H1 (cell line): ENCODE measurements around the gene DNAH10. TPM values are rescaled to one million over a fixed set of nuclear protein-coding genes. Genes with fewer than 3 reads are reported as not detected.

Source experiments
- CTCF ChIA-PET: fragments of 300-600 bp; sonication (Branson Sonifier 250); formaldehyde crosslinking; loops from one replicate; lab custom pipeline; 2021; ENCODE audit not compliant: partially characterized antibody; lab: Charles Lee
- POLR2A ChIA-PET: fragments of 300-600 bp; sonication (Branson Sonifier 250); formaldehyde crosslinking; loops from one replicate; lab custom pipeline; 2021; ENCODE audit warnings: inconsistent platforms; ENCODE audit not compliant: partially characterized antibody; lab: Charles Lee
- DNase-seq, 2 experiments: peaks; one replicate each; pipeline versions ENCODE4 v3.0.0 to v3.0.0-alpha.2; 2010 to 2022; ENCODE audit warnings: low spot score in 2 of 2, low read depth in 1 of 2, mixed read lengths in 1 of 2
- FAIRE-seq: peaks from 2 replicates; lab custom pipeline; 2011; peaks lifted over from hg19 to GRCh38; lab: Jason Lieb, UNC
- H2AFZ ChIP-seq: 2 replicates; pipeline ENCODE4 v1.8.1; 2012; ENCODE audit warnings: low read length, inconsistent platforms
- H2AK5ac ChIP-seq: 2 replicates; pipeline ENCODE4 v1.6.1; 2013; ENCODE audit warnings: low read depth, low read length
- H2BK120ac ChIP-seq: replicated peaks from 2 replicates; pipeline ENCODE3; 2013; ENCODE audit warnings: low read depth, low read length, inconsistent platforms
- H2BK12ac ChIP-seq: 2 replicates; pipeline ENCODE4 v1.6.1; 2013; ENCODE audit warnings: low read depth, low read length
- H2BK15ac ChIP-seq: 2 replicates; pipeline ENCODE4 v1.6.1; 2013; ENCODE audit warnings: low read length
- H2BK20ac ChIP-seq: 2 replicates; pipeline ENCODE4 v1.6.1; 2013; ENCODE audit warnings: low read length
- H2BK5ac ChIP-seq: 2 replicates; pipeline ENCODE4 v1.6.1; 2013; ENCODE audit warnings: low read depth, low read length
- H3K14ac ChIP-seq: 2 replicates; pipeline ENCODE4 v1.6.1; 2013; ENCODE audit warnings: inconsistent platforms; ENCODE audit not compliant: insufficient read length
- H3K18ac ChIP-seq: 2 replicates; pipeline ENCODE4 v1.6.1; 2013; ENCODE audit warnings: low read length; ENCODE audit errors: extremely low read depth
- H3K23ac ChIP-seq: 2 replicates; pipeline ENCODE4 v1.6.1; 2013; ENCODE audit warnings: inconsistent platforms; ENCODE audit not compliant: insufficient read length
- H3K23me2 ChIP-seq: 2 replicates; pipeline ENCODE4 v1.6.1; 2013; ENCODE audit warnings: low read depth, low read length
- H3K27ac ChIP-seq: 2 replicates; pipeline ENCODE4 v1.6.1; 2011; ENCODE audit warnings: low read depth, low read length, inconsistent platforms
- H3K27me3 ChIP-seq, 4 experiments: replicated peaks in 1 of 4; 1 replicate in 1 of 4; 2 replicates in 3 of 4; pipeline versions ENCODE4 v1.6.1 to v1.8.1; 2011 to 2013; ENCODE audit warnings: low read length in 3 of 4, mild to moderate bottlenecking in 3 of 4, inconsistent platforms in 2 of 4, mixed read lengths in 2 of 4, moderate library complexity in 1 of 4; ENCODE audit not compliant: control insufficient read depth in 3 of 4, insufficient read depth in 3 of 4; ENCODE audit errors: extremely low read depth in 1 of 4
- H3K36me3 ChIP-seq, 4 experiments: 2 replicates each; pipeline versions ENCODE4 v1.6.1 to v1.8.1; 2011 to 2013; ENCODE audit warnings: mild to moderate bottlenecking in 4 of 4, low read length in 3 of 4, moderate library complexity in 2 of 4, control low read depth in 1 of 4, inconsistent platforms in 1 of 4; ENCODE audit not compliant: insufficient read depth in 4 of 4, control insufficient read depth in 2 of 4
- H3K4ac ChIP-seq: replicated peaks from 2 replicates; pipeline ENCODE3; 2013; ENCODE audit warnings: low read length, low read depth, mixed read lengths, inconsistent platforms; ENCODE audit not compliant: insufficient read length
- H3K4me1 ChIP-seq, 4 experiments: replicated peaks in 1 of 4; 1 replicate in 1 of 4; 2 replicates in 3 of 4; pipeline versions ENCODE4 v1.6.1 to v1.8.1; 2011 to 2013; ENCODE audit warnings: low read length in 3 of 4, inconsistent platforms in 2 of 4, mixed read lengths in 1 of 4; ENCODE audit not compliant: insufficient read depth in 4 of 4, control insufficient read depth in 3 of 4
- H3K4me2 ChIP-seq, 2 experiments: 2 replicates each; pipeline versions ENCODE4 v1.6.1 to v1.8.1; 2011 to 2013; ENCODE audit warnings: low read depth in 2 of 2, low read length in 2 of 2, control low read depth in 1 of 2, inconsistent platforms in 1 of 2, mild to moderate bottlenecking in 1 of 2; ENCODE audit not compliant: insufficient read depth in 1 of 2
- H3K4me3 ChIP-seq, 4 experiments: fragments of 200-600, 300-600 bp in 1 of 4; sonication (generic), shearing (Covaris generic), sonication (Bioruptor Twin) in 1 of 4; 2 replicates each; pipeline versions ENCODE4 v1.5.1 to v1.8.1; 2011 to 2016; ENCODE audit warnings: low read length in 4 of 4, low read depth in 3 of 4, control low read depth in 2 of 4, inconsistent platforms in 2 of 4, mild to moderate bottlenecking in 2 of 4, mixed read lengths in 1 of 4, moderate library complexity in 1 of 4; ENCODE audit not compliant: insufficient read depth in 2 of 4; ENCODE audit errors: extremely low read depth in 1 of 4
- H3K56ac ChIP-seq: replicated peaks from 2 replicates; pipeline ENCODE3; 2013; ENCODE audit warnings: low read depth, mild to moderate bottlenecking, mixed read lengths, low read length, inconsistent platforms; ENCODE audit not compliant: insufficient read length
- H3K79me1 ChIP-seq: 2 replicates; pipeline ENCODE4 v1.6.1; 2013; ENCODE audit warnings: low read depth, low read length, control low read depth
- H3K79me2 ChIP-seq, 2 experiments: 2 replicates each; pipeline versions ENCODE4 v1.6.1 to v1.8.1; 2012 to 2013; ENCODE audit warnings: low read length in 2 of 2, mild to moderate bottlenecking in 2 of 2, inconsistent platforms in 1 of 2; ENCODE audit not compliant: insufficient read depth in 2 of 2, control insufficient read depth in 1 of 2
- H3K9ac ChIP-seq, 4 experiments: replicated peaks in 1 of 4; 1 replicate in 1 of 4; 2 replicates in 3 of 4; pipeline versions ENCODE4 v1.6.1 to v1.8.1; 2011 to 2013; ENCODE audit warnings: low read depth in 3 of 4, low read length in 3 of 4, control low read depth in 2 of 4, mild to moderate bottlenecking in 2 of 4, moderate library complexity in 2 of 4, inconsistent platforms in 1 of 4; ENCODE audit errors: extremely low read depth in 1 of 4
- H3K9me3 ChIP-seq, 2 experiments: 2 replicates each; pipeline versions ENCODE4 v1.6.1 to v1.8.1; 2012 to 2013; ENCODE audit warnings: mild to moderate bottlenecking in 2 of 2, moderate library complexity in 2 of 2, control low read depth in 1 of 2, inconsistent platforms in 1 of 2, low read depth in 1 of 2, low read length in 1 of 2, mixed read lengths in 1 of 2; ENCODE audit not compliant: insufficient read depth in 2 of 2
- H4K20me1 ChIP-seq, 2 experiments: replicated peaks in 1 of 2; 2 replicates each; pipeline versions ENCODE3 to v1.8.1; 2011 to 2013; ENCODE audit warnings: inconsistent platforms in 2 of 2, low read length in 2 of 2, mild to moderate bottlenecking in 1 of 2; ENCODE audit not compliant: insufficient read depth in 2 of 2, control insufficient read depth in 1 of 2
- H4K5ac ChIP-seq: 2 replicates; pipeline ENCODE4 v1.6.1; 2013; ENCODE audit warnings: low read length, low read depth, mixed read lengths, inconsistent platforms; ENCODE audit not compliant: insufficient read length
- H4K8ac ChIP-seq: 2 replicates; pipeline ENCODE4 v1.8.0; 2013; ENCODE audit warnings: mild to moderate bottlenecking, moderate library complexity, low read length, inconsistent platforms; ENCODE audit not compliant: insufficient read depth; ENCODE audit errors: extremely low read depth
- H4K91ac ChIP-seq: replicated peaks from 2 replicates; pipeline ENCODE3; 2013; ENCODE audit warnings: low read length, mixed read lengths, inconsistent platforms; ENCODE audit not compliant: insufficient read length
- ASH2L ChIP-seq: fragments of 200-600, 300-600 bp; sonication (generic); IDR thresholded peaks from one replicate; pipeline ENCODE4 v1.7.1; 2017; ENCODE audit warnings: low read length
- BRCA1 ChIP-seq: IDR thresholded peaks from 2 replicates; pipeline ENCODE4 v1.6.1; 2012; ENCODE audit warnings: low read depth, low read length, improper control_type of control experiment
- HDAC2 ChIP-seq, 2 experiments: fragments of 300-600 bp in 1 of 2; sonication (generic) in 1 of 2; IDR thresholded peaks; 2 replicates each; pipeline ENCODE4 v1.6.1; 2011 to 2012; ENCODE audit warnings: low read depth in 2 of 2, low read length in 2 of 2, mild to moderate bottlenecking in 2 of 2, moderate library complexity in 2 of 2, borderline replicate concordance in 1 of 2, inconsistent platforms in 1 of 2
- JUN ChIP-seq: IDR thresholded peaks from 2 replicates; pipeline ENCODE4 v1.6.1; 2011; ENCODE audit warnings: low read depth, mild to moderate bottlenecking, improper control_type of control experiment, low read length
- KDM4A ChIP-seq: IDR thresholded peaks from one replicate; pipeline ENCODE4 v1.7.1; 2012; ENCODE audit warnings: low read depth, mild to moderate bottlenecking, moderate library complexity, low read length, inconsistent platforms; ENCODE audit not compliant: severe bottlenecking
- NRF1 ChIP-seq: IDR thresholded peaks from 2 replicates; pipeline ENCODE4 v1.6.1; 2011; ENCODE audit warnings: mild to moderate bottlenecking, low read depth, low read length, improper control_type of control experiment
- POLR2AphosphoS5 ChIP-seq: IDR thresholded peaks from 2 replicates; pipeline ENCODE4 v1.6.1; 2011; ENCODE audit warnings: low read depth, low read length
- POU5F1 ChIP-seq: IDR thresholded peaks from 2 replicates; pipeline ENCODE4 v1.6.1; 2011; ENCODE audit warnings: low read depth, mild to moderate bottlenecking, low read length, moderate library complexity
- RFX5 ChIP-seq: IDR thresholded peaks from 2 replicates; pipeline ENCODE4 v1.6.1; 2011; ENCODE audit warnings: low read depth, low read length, improper control_type of control experiment, borderline replicate concordance
- RNF2 ChIP-seq: fragments of 200-900, 300-1000 bp; sonication (generic); IDR thresholded peaks from 2 replicates; pipeline ENCODE4 v1.7.1; 2016; ENCODE audit warnings: borderline replicate concordance, low read depth, mild to moderate bottlenecking, antibody characterized with exemption, low read length; ENCODE audit not compliant: poor library complexity, severe bottlenecking; ENCODE audit errors: missing control alignments
- RXRA ChIP-seq: IDR thresholded peaks from 2 replicates; pipeline ENCODE4 v1.6.1; 2011; ENCODE audit warnings: low read depth, mild to moderate bottlenecking, low read length, moderate library complexity; ENCODE audit not compliant: insufficient read depth
- SAP30 ChIP-seq: fragments of 300-600 bp; sonication (generic); IDR thresholded peaks from 2 replicates; pipeline ENCODE4 v1.7.1; 2012; ENCODE audit warnings: low read length, moderate library complexity, mild to moderate bottlenecking, inconsistent platforms; ENCODE audit not compliant: insufficient read depth, insufficient replicate concordance
- SP4 ChIP-seq: IDR thresholded peaks from 2 replicates; pipeline ENCODE4 v1.6.1; 2012; ENCODE audit warnings: low read length, inconsistent platforms
- TAF1 ChIP-seq: IDR thresholded peaks from 2 replicates; pipeline ENCODE4 v1.6.1; 2011; ENCODE audit warnings: mild to moderate bottlenecking, low read depth, low read length
- YY1 ChIP-seq: IDR thresholded peaks from 2 replicates; pipeline ENCODE4 v1.6.1; 2011; ENCODE audit warnings: low read depth, mild to moderate bottlenecking, low read length
- WGBS, 2 experiments: shearing (Covaris generic) in 1 of 2; methylation state at CpG; one replicate each; pipeline versions ENCODE4 v1.1.6 to v1.1.7; 2013 to 2015; ENCODE audit warnings: low lambda C conversion rate in 2 of 2, mixed read lengths in 2 of 2, inconsistent platforms in 1 of 2, low coverage in 1 of 2, missing lambda C conversion rate in 1 of 2; ENCODE audit not compliant: insufficient replicate concordance in 2 of 2, insufficient coverage in 1 of 2, insufficient read length in 1 of 2; ENCODE audit errors: extremely low coverage in 1 of 2, missing lambda C conversion rate in 1 of 2; 5-methylcytosine and 5-hydroxymethylcytosine counted together
- polyA plus RNA-seq, 7 experiments: library from polyadenylated mRNA; depleted of rRNA in 3 of 7; stranded (reverse) in 5 of 7; unstranded in 2 of 7; fragments of >200 nt in 5 of 7; fragments of 200-250 nt in 2 of 7; gene quantifications; 1 replicate in 5 of 7; 2 replicates in 1 of 7; 4 replicates in 1 of 7; pipeline versions ENCODE4 v1.2.1 to v1.2.3, GENCODE V29; 2011 to 2013; ENCODE audit warnings: missing spikeins in 2 of 7, mixed read lengths in 2 of 7
- total RNA-seq: library from RNA; stranded (reverse); fragmentation: NEBNext Ultra II Directional; extraction: Animal tissue kit (Norgen Biotek cat#: 25700); gene quantifications from 2 replicates; pipeline ENCODE4 v1.2.1, GENCODE V29; 2021

Gene DNAH10
- total and polyA plus RNA-seq, 2 of the 8 experiments (the other 6 are each of a cell fraction or from before 2014, with no cell fraction given), result 0.02 to 0.24 TPM

GRCh38 chr12:123731596-123731995 lies 30.5 kb upstream of the DNAH10 start:
- Histone ChIP-seq H4K8ac (no peak overlapping the region), H2BK120ac (no peak overlapping the region), H3K18ac (no peak overlapping the region), H3K9me3 (no peaks in the 10 kb centered on the region), H3K27me3 (no peaks in the 10 kb centered on the region), H3K79me1 (no peaks in the 10 kb centered on the region; the same call in 1 of the 2 replicates), H3K4me1 (no peaks in the 10 kb centered on the region), H2AK5ac (no peak overlapping the region), H3K4me3 (no peak overlapping the region), H4K91ac (no peak overlapping the region), H3K36me3 (peaks cover 19 to 78% (median 58%) of the 10 kb centered on the region in 4 experiments), H3K4me2 (no peak overlapping the region), H4K20me1 (peaks cover 3 to 7% of the 10 kb centered on the region in 2 experiments), H4K5ac (no peak overlapping the region), H3K9ac (no peak overlapping the region), H2BK20ac (no peak overlapping the region), H2BK5ac (no peak overlapping the region), H2BK12ac (no peak overlapping the region), H3K27ac (no peak overlapping the region), H3K56ac (no peak overlapping the region), H2AFZ (no peak overlapping the region), H3K23me2 (peaks cover 1% of the 10 kb centered on the region; the same call in 1 of the 2 replicates), H3K79me2 (no peaks in the 10 kb centered on the region), H3K14ac (no peak overlapping the region), H2BK15ac (no peak overlapping the region), H3K23ac (no peak overlapping the region), H3K4ac (no peak overlapping the region)
- 95% methylated on average over 2 of the region's 2 CpGs; no CpG with 5 or more reads in 1 of the 2 experiments for WGBS, 2 experiments
- CTCF ChIA-PET, result interaction anchor here (0.7 kb wide), 1 partner anchor 18 kb away, joined by 3 read pairs; no protein-coding TSS in a partner anchor
- POLR2A ChIA-PET, result no interaction called here
- no peak for FAIRE-seq
- DNase-seq, result no peak
- TF ChIP-seq SAP30, result no peak
- no peak for TF ChIP-seq POLR2AphosphoS5
- no peak for TF ChIP-seq RNF2
- no peak for TF ChIP-seq SP4
- TF ChIP-seq NRF1, result no peak
- TF ChIP-seq TAF1, result no peak
- no peak for TF ChIP-seq YY1
- no peak for TF ChIP-seq BRCA1
- TF ChIP-seq POU5F1, result no peak
- no peak for TF ChIP-seq HDAC2 (IDR thresholded peaks at IDR 0.05; ENCODE audit: borderline replicate concordance in 1 of 2, low read depth in 2 of 2, low read length in 2 of 2)
- no peak for TF ChIP-seq ASH2L
- TF ChIP-seq KDM4A, result no peak
- no peak for TF ChIP-seq RXRA
- no peak for TF ChIP-seq RFX5
- TF ChIP-seq JUN, result no peak
